ENCODE data around the gene NSDHL. TPM values are rescaled to one million over a fixed set of nuclear protein-coding genes. Genes with fewer than 3 reads are reported as not detected.

The NSDHL gene
- total RNA-seq, 1 experiment from 2014 or later, result 22.1 TPM

DNA sequence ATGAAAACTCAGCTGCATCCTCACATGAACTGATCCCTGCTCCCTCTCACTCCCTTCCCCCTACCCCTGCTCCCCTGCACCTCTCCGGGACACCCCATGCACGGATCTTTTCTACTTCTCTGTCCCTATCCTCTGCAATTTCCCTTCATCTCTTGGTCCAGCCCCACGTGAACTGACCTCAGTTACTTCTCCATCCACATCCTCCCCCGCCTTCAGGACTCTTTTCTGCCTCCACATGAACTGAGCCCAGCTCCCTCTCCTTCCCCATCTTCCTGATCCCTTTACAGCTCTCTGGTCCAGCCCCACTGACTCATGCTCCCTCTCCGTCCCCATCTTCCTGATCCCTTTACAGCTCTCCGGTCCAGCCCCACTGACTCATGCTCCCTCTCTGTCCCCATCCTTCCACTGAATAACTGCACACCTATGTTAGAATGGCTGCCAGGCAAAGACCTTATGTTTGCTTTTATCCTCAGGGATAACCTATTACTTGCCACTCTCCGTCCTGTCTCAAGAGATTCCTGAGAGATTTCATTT, 6.0 kb upstream of the NSDHL start:
- CTCF ChIA-PET, result no interaction called here
- Histone ChIP-seq H3K4me3 (replicated peaks in 1 of 2; ENCODE audit: low read depth in 1 of 2, low read length in 2 of 2) (no peak overlapping the region), H3K4me2 (ENCODE audit: low read length) (no peak overlapping the region), H3K36me3 (ENCODE audit: control insufficient read depth in 1 of 2, insufficient read depth in 2 of 2, low read length in 2 of 2) (no peaks in the 10 kb centered on the region), H3K9me2 (ENCODE audit: insufficient read depth) (no peaks in the 10 kb centered on the region), H3K4me1 (ENCODE audit: control insufficient read depth in 1 of 2, insufficient read depth in 2 of 2, low read length in 2 of 2) (no peaks in the 10 kb centered on the region; a peak in 1 of 4 replicates), H3K9ac (ENCODE audit: low read length) (no peak overlapping the region), H3K9me3 (ENCODE audit: control insufficient read depth in 1 of 2, insufficient read depth in 1 of 2, low read depth in 1 of 2, low read length in 2 of 2) (no peaks in the 10 kb centered on the region), H2AFZ (ENCODE audit: low read depth, low read length, poor library complexity, severe bottlenecking) (no peak overlapping the region), H3K27ac (ENCODE audit: low read depth, low read length) (no peak overlapping the region), H3K27me3 (ENCODE audit: insufficient read depth, low read length) (no peaks in the 10 kb centered on the region), H3K79me2 (ENCODE audit: insufficient read depth, low read length) (no peaks in the 10 kb centered on the region), H4K20me1 (ENCODE audit: insufficient read depth) (no peaks in the 10 kb centered on the region)
- intact Hi-C loops (cut with micrococcal nuclease), result no loop called here
- TF ChIP-seq, protein P1, sequence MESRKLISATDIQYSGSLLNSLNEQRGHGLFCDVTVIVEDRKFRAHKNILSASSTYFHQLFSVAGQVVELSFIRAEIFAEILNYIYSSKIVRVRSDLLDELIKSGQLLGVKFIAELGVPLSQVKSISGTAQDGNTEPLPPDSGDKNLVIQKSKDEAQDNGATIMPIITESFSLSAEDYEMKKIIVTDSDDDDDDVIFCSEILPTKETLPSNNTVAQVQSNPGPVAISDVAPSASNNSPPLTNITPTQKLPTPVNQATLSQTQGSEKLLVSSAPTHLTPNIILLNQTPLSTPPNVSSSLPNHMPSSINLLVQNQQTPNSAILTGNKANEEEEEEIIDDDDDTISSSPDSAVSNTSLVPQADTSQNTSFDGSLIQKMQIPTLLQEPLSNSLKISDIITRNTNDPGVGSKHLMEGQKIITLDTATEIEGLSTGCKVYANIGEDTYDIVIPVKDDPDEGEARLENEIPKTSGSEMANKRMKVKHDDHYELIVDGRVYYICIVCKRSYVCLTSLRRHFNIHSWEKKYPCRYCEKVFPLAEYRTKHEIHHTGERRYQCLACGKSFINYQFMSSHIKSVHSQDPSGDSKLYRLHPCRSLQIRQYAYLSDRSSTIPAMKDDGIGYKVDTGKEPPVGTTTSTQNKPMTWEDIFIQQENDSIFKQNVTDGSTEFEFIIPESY (IDR thresholded peaks at IDR 0.05; ENCODE audit: extremely low read depth, insufficient replicate concordance, low read length), result no peak
- TF ChIP-seq, protein P2, sequence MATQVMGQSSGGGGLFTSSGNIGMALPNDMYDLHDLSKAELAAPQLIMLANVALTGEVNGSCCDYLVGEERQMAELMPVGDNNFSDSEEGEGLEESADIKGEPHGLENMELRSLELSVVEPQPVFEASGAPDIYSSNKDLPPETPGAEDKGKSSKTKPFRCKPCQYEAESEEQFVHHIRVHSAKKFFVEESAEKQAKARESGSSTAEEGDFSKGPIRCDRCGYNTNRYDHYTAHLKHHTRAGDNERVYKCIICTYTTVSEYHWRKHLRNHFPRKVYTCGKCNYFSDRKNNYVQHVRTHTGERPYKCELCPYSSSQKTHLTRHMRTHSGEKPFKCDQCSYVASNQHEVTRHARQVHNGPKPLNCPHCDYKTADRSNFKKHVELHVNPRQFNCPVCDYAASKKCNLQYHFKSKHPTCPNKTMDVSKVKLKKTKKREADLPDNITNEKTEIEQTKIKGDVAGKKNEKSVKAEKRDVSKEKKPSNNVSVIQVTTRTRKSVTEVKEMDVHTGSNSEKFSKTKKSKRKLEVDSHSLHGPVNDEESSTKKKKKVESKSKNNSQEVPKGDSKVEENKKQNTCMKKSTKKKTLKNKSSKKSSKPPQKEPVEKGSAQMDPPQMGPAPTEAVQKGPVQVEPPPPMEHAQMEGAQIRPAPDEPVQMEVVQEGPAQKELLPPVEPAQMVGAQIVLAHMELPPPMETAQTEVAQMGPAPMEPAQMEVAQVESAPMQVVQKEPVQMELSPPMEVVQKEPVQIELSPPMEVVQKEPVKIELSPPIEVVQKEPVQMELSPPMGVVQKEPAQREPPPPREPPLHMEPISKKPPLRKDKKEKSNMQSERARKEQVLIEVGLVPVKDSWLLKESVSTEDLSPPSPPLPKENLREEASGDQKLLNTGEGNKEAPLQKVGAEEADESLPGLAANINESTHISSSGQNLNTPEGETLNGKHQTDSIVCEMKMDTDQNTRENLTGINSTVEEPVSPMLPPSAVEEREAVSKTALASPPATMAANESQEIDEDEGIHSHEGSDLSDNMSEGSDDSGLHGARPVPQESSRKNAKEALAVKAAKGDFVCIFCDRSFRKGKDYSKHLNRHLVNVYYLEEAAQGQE (IDR thresholded peaks at IDR 0.05; ENCODE audit: low read depth), result no peak
- TF ChIP-seq EZH2 (IDR thresholded peaks at IDR 0.05) (no peak), SIN3A (IDR thresholded peaks at IDR 0.05; ENCODE audit: low read depth) (no peak), EZH2phosphoT487 (IDR thresholded peaks at IDR 0.05; ENCODE audit: borderline replicate concordance) (no peak), RAD21 (IDR thresholded peaks at IDR 0.05; ENCODE audit: low read depth) (no peak)
- TF ChIP-seq, protein P3, sequence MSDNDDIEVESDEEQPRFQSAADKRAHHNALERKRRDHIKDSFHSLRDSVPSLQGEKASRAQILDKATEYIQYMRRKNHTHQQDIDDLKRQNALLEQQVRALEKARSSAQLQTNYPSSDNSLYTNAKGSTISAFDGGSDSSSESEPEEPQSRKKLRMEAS (IDR thresholded peaks at IDR 0.05), result no peak
- DNase-seq (ENCODE audit: low read depth, low spot score) (no peak), ATAC-seq (no peak)
- RAD21 ChIA-PET (ENCODE audit: low non-redundant PET in 1 of 2, low total read pairs in 2 of 2, uncharacterized antibody in 2 of 2, unreplicated experiment in 2 of 2), result no interaction called here
- no TSS peak for BruUV-seq (replicated peaks)
- POLR2A ChIA-PET, result no interaction called here
